Stimulated activated CD4-positive, alpha-beta T cell treated with anti-CD3 and anti-CD28 coated beads, Interleukin-12 subunit alpha, Interleukin-12 subunit beta, amount 100 ng/mL, for 24 hours (primary cell): ENCODE results near the gene ALAS1.
"Not testable (repeated sequence)": the region's sequence is repeated elsewhere in the genome, so short reads cannot be mapped to it uniquely, and the experiment has no call there.

ENCODE experiments used
- DNase-seq, 2 experiments: peaks; one replicate each; pipeline ENCODE4 v3.0.0-alpha.2; 2020; ENCODE audit warnings: low read depth in 2 of 2

The ALAS1 gene

DNA sequence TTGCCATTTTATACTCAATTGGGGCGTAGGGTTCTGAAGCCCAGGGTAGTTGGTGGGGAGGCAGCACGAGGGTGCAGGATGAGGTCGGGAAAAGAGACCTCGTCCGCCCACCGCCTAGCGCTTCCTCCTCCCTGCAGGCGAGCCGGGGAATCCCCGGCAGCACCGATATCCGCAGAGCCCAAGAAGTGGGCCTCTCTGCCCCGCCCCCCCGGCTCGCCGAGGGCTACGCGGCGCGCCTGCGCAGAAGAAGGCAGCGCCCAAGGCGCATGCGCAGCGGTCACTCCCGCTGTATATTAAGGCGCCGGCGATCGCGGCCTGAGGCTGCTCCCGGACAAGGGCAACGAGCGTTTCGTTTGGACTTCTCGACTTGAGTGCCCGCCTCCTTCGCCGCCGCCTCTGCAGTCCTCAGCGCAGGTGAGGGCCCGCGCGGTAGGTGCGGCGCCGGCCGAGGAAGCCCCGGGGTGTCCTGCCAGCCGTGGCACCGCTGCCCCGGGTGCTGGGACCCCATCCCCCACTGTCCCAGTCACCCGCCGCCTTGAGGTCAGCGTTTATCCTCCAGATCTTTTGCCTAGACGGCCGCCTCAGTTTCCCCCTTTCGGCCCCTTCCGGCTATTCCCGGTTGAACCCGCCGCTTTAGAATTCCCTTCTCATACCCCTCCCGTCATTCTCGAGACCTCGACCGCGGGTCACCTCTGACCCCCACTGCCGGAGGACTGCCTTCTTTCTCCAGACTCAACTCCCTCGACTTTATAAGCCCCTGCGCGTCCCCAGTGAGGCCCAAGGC is at the start of gene ALAS1:
Gene ALAS1, plus strand, starts transcription at position 319 of the 784 bp plus-strand sequence. CDS start 1,082 bp downstream, outside the sequence.
- DNase-seq: peak; percentile 89 to 92

DNA sequence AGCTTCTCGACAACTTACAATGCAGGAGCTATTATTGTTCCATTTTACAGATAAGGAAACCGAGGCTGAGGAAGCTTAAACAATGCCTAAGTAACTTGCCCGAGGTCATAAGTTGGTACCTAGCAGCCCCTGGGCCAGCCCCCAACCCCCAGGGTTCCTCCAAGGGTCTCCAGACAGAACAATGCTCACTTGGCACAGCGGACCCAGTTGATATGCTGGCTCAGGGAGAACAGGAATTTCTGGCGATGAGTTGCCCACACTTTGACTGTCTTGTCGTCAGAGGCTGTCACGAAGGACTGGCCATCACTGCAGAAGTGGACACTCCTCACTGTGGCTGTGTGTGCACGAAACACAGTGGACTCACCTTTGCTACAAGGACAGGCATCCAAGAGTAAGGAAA is 48.9 kb upstream of the ALAS1 start:
- DNase-seq: no peak

DNA sequence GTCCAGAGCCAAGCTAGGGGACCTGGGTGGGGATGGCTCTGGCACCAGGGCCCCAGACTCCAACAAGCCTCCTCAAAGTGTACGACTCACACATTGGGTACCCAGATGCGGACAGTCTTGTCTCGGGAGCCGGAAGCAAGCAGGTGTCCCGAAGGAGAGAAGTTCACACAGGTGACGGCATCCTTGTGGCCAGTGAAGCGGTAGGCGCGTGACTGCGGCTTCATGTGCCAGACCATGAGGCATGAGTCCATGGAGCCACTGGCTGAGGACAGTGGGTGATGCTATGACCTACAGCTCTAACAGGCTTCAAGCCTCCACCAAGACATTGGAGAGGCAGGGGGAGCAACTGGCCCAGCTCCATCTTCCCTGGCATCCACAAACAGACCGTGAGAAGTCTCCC is 48.2 kb upstream of the ALAS1 start:
- no peak for DNase-seq

DNA sequence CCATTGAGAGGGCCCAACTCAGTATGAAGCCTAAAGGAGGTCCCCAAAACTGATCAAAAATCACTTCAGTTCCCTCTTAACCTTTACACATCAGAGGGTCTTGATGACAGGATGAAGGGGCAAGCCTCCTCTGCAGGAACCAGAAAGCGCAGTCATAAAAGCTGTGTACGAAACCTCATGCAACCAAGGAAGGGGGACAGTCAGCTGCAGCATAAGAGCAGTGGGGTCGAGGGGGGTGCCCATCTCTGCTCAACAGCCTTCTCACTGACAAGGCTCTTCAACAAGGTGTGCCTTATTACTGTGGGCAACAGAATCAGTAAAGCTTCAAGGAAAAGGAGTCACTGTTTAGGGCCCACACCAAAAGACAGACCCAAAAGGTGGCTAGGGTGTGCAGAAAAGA is 47.6 kb upstream of the ALAS1 start:
- no peak for DNase-seq

DNA sequence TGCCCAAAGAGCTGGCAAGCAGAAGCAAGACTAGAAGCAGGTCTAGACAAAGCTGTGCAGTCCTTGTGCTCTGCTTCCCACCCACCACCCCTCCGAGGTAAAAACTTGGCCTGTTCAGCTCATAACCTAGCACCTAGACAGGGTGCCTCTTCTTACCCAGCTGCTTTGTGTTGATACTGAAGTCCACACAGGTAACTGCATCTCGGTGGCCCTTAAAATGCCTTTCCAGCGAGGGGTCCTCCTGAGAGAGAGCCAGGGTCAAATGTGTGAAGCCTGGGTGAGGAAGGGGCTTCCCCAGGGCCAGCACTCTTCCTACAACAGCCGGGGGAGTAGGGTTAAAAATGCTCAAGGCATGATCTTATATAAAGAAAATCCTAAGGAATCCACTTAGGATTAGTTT is 47.1 kb upstream of the ALAS1 start:
- DNase-seq: no peak

DNA sequence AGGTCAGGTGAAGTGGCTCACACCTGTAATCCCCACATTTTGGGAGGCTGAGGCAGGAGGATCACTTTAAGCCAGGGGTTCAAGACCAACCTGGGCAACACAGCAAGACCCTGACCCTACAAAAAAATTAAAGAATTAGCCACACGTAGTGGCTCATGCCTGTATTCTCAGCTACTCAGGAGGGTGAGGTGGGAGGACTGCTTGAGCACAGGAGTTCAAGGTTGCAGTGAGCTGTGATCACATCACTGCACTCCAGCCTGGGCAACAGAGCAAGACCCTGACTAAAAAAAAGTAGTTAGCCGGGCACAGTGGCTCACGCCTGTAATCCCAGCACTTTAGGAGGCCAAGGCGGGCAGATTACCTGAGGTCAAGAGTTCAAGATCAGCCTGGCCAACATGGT is 46.0 kb upstream of the ALAS1 start:
- DNase-seq: not testable (repeated sequence)

DNA sequence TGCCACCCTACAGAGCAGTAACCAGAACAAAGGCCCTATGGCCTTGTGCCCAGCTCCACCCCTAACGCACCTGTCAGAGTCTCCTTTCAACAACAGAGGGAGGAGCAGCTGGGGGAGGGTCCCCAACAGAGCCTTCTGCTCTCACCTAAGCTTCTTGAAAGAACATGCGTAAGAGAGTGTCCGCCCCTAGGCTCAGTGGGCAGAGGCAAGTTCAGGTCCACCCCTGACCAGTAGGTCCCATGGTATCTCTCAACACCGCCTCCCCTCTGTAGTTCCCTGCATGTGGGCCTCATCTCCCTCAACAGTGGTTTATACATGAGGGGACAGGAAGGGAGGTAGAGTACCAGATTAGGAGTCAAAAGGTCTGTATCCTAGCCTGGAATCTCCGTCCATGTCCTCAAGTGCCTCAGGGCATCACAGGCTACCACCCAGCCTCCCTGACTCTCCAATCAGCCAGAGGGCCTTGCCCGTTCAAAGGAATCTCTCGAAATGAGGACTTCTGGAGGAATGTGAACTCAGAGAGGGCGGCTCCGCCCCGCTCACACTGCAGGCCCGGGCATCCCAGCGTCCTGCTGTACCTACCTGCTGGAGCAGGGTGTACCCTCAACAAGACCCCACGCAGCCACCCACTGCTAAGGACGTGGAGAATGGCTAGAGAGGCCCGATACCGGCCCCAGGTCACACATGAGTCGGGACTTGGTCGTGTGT is 44.4 kb upstream of the ALAS1 start:
- no peak for DNase-seq

DNA sequence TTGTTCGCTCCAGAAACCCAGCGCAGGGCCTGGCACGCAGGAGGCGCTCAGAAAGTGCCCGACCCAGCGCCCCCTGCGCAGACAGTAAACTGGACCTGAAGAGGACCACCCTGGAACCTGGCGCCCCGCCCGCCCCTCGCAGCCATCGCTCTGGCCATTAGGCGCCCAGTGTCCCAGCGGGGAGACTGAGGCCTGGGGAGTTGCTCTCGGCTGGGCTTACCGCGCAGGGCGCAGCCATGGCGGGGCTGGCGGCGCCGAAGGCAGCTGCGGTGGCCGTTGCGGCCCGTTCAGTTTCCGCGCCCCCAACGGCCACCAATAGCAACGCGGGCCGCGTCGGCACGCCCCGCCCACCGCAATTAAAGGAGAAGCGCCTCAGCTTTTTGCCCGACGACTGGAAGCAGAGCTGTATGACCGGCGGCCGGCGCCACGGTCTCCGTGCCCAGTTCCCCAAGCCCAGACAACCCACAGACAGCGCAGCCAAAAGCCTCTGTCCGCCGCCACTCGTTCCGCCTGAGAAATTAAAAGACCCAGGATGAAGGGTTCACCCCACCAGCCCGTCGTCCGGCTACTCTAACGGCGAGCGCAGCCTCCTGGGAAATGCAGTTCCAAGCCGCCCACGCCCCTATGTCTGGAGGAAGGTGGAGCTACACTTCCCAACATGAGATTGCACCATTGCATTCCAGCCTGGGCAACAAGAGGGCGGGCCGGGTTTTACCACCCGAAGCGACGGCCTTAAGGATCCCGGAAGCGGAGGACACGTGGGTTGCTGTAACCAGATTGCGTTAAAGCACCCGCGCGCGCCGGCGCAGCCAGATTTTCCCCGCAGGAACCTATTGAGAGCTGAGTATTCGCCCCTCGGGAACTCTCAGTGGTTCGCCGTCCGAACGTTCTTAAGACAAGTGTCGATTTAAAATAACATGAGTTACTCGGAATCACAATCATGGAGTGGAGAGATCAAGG is 43.5 kb upstream of the ALAS1 start, which contains the start of gene POC1A:
Gene POC1A, minus strand, starts transcription at position 289 of the 960 bp plus-strand sequence. Its CDS starts 51 bp downstream, at position 238.
- DNase-seq: peak; percentile 82 to 91

DNA sequence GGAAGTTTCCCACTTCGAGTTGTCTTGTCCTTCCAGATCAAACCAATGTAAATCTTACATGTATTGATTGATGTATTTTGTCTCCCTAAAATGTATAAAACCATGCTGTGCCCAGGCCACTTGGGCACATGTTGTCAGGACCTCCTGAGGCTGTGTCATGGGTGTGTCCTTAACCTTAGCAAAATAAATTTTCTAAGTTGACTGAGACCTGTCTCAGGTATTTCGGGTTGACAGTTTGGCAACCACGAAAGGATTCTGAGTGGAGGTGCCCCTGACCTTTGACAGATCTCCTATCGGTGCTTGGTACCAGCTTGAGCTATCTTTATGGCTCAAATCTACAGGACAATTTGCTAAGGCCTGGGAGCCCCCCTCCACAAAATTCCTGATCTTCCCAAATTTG is 42.0 kb upstream of the ALAS1 start:
- DNase-seq: no peak

DNA sequence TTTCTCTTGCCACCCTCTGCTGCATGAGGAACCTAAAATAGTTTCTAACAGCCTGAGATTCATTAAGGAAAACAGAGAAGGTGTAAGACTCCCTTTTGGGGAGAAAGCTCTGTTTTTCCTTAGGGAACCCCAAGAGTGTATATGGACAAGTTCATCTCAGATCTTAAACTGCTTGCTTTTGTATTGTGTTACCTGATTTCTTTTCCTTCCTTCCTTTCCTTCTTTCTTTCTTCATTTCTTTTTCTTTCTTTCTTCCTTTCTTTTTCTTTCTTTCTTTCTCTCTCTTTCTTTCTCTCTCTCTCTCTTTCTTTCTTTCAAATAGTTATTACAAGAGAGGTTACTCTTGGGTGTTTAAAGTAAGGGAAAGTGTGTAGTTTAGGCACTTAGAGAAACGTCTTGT is 38.5 kb upstream of the ALAS1 start:
- no peak for DNase-seq

DNA sequence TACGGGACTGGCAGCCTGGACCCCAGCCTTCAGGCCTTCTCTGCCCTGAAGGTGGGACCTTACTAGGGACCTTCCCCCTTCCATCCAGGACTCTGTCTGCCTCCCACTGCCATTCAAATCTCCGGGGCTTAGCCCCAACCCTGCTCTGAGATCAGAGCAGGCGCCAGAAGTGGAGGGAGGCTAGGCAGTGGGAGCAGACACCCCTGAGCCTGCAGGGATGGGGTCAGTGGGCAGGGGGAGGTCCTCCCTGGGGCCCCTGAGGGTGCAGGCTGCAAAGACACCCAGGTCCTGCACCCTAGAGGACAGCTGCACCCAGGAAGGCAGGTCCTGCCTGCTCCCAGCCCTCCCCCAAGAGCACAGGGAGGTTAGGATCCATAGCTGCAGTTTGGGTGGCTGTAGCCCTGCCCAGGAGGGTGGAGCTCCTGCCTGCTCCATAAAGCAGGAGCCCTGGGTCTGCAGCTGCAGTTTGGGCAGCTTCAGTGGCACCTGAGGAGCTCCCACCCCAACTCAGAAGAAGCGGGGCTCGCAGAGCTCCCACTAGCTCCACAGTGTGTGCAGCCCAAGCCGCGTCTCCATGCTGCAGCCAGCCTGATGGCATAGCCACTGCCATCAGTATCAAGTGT is 35.6 kb upstream of the ALAS1 start:
- DNase-seq: no peak

DNA sequence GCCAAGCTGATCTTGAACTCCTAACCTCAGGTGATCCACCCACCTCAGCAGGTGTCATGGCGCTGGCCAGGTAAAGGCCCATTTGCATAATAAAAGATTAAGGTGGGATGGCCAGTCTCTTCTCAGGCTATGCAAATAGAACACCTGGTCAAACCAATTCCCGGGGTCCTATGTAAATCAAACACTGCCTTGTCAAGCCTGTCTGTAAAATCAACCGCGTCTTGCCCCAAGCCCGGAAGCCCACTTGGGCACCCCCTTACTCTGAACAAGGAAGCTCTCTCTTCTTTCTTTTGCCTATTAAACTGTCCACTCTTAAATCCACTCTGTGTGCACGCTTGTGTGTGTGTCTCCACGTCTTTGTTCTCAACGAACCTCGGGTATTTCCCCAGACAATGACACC is 30.7 kb upstream of the ALAS1 start:
- no peak for DNase-seq

DNA sequence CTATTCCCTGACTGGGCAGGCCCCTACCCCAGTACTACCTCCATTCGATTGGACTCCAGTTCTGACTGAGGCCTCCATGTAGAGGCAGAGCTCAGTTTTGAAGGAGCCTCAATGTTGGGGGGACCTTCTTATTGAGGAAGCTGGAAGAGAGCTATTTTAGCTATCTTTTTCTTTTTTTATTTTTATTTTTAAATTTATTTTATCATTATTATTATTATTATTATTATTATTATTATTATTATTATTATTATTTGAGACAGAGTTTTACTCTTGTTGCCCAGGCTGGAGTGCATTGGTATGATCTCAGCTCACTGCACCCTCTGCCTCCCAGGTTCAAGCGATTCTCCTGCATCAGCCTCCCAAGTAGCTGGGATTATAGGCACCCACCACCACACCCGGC is 27.7 kb upstream of the ALAS1 start:
- not testable (repeated sequence) for DNase-seq

DNA sequence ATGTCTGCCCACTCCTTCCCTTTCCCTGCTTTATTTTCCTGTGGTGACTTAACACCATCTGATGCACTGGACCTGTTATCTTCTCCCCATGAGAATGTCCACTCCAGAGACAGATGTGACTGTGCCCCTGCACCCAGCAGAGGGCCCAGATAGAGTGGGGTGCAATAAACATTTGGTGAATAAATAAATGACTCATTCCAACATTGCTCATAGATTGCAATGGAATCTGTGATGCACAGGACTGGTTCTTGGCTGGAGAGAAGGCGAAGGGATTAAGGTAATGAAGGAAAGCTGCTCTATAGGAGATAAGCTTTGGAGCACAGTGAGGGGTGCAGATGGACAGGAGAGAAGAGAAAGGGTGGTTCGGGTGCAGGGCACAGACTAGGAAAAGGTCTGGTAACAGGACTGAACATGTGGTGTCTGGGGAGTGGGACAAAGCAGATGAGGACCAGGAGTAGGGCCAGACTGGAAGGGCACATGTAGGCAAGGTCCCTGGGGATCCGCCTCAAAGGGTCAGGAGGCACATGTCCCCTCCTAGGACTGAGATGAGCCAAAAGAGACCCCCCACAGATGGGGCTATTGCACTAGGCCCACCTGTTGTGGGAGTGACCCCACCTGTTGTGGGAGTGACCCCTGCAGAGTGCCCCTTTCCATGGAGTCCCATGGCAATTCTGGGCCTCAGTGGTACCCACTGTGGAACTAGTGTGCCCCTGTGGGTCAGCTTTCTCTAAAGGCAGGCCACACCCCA is 26.3 kb upstream of the ALAS1 start:
- DNase-seq: no peak

DNA sequence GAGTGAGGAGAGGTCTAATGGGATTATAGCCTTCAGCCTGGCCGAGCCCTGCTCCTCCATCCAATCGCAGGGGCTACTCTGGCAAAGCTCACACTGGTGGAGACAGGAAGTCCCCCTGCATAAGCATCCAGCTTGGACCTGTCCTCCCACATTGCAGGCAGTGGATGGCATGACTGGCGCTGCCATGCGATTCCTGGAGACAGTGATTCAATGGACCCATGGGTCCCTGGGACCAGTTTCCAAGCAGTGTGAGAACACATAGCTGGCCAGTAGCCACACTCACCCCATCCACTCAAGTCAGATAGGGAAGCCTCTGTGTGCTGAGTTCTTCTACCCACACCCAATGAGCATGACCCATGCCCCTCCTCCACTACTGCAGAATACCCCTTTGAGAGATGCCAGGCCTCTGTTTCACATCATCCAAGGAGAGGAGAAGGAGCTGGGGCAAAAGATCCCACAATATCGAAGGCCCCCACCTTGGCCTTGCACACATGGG is 25.6 kb upstream of the ALAS1 start:
- no peak for DNase-seq

DNA sequence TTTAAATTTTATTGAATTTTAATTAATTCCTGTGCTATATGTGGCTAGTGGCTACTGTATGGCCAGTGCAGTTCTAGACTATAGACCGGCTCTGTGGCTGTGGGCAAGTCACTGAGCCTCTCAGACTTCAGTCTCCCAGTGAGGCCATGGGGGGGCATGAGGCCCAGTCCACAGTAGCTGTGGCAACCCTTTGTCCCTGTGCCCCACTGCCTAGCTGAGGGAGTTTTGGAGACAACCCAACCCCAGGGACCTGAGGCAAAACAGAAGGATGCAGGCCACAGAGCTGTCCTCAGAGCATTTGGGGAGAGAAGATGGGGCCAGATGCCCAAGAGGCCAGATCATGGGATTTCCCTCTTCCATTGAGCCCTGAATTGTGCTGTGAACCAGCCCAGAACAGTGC is 24.9 kb upstream of the ALAS1 start:
- no peak for DNase-seq

DNA sequence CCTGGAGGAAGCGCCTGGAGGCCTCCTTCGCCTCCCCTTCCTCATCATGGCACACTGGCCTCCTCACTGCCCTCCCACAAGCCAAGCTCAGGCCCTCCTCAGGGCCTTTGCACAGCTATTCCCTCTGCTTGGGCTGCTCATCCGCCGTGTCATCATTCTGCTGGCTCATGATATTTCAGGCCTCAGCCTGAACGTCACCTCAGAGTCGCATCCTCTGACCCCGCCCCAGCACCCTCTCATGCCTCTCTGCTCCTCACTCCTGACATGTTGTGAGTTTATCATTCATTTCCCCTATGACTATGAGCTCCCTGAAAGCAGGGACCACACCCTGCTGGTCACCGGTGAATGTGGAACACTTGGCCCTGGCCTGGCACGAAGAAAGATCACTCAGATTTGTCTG is 23.1 kb upstream of the ALAS1 start:
- no peak for DNase-seq

DNA sequence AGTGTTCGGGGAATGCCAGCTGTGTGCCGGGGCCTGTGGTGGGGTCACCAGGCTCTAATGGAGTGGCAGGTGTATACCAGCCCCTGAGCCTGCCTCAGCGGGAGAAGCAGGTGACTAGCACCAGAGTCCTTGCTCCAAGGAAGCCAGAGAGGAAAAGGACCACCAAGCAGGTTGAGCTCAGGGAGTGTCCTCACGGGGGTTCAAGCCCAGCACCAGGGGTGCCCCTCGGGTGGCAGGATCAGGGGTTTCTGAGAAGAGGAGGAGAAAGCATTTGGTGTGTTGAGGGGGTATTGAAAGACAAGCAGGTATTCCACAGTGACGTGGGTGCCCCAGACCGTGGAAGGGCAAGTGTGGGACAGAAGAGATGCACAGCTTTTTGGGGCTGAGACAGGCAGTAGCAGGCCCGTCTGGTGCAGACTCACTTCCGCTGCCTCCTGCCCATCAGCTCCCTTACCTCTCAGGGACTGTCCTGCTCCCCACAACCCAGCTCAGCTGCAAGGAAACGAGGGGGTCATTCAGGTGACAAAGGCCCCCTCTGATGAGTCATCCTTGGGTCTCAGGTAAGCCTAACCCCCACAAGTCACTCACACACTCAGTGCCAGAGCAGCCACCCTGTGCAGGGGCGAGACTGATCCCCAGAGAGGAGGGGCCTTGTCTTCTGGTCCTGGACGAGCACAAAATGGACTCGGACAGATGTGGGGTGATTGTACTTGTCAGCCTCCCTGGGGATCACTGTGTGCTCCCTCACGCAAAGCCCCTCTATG is 22.4 kb upstream of the ALAS1 start:
- no peak for DNase-seq

DNA sequence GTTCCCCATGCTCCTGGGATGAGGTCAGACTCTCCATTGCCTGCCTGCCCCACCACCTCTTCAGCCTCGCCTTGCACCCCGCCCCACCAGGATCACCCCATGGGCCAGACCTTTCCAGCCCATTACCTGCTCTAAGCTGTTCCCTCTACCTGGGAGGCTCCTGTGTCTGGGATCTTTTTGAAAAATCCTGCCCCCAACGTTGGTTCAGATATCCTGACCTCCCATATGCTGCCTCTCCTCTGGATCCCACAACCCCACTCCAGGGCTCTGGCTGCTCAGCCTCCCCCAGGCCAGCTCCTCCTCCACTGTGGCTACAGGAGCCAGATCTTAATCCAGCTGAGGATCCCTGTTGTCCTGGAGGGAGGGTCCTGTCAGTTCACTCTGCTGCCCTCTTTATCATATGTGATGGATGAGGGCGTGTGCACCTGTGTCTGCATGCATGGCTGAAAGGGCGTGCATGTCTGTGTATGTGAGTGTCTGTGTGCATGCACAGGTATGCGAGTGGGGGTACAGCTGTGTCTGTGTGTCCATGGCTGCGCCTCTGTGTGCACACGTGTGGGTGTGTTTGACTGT is 21.7 kb upstream of the ALAS1 start:
- no peak for DNase-seq
